AG09309 (cell line): ENCODE measurements around the gene DTX3.
"Not testable (repeated sequence)": the region's sequence is repeated elsewhere in the genome, so short reads cannot be mapped to it uniquely, and the experiment has no call there.

Experiments used
- DNase-seq: peaks from one replicate; pipeline ENCODE4 v3.0.0-alpha.2; 2010; ENCODE audit warnings: low read depth
- H3K4me3 ChIP-seq: 2 replicates; pipeline ENCODE4 v1.5.1; 2011; ENCODE audit warnings: mild to moderate bottlenecking, low read depth, low read length, moderate library complexity; ENCODE audit not compliant: control insufficient read depth
- CTCF ChIP-seq: IDR thresholded peaks from 2 replicates; pipeline ENCODE4 v1.5.1; 2011; ENCODE audit warnings: mild to moderate bottlenecking, low read depth, low read length, inconsistent platforms; ENCODE audit not compliant: insufficient read depth, control insufficient read depth; ENCODE audit errors: missing control alignments

The DTX3 gene

DNA sequence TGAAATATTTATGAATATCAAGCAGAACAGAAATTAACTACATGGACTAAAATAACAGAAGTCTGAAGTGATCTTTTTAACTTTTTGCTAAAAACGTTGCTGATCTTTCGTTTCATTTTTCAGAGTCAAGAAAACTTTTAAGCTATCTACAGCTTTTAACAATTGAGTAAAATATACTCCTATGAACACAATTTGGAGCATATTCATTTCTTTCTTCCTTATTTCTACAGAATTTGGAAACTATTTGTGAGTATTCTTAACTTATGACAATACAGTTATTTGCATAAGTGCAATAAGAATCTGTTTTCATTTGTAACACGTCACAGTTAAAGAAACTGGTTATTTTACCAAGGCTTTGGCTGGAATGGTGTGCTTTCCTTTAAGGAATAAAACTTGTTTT is 49.4 kb downstream of the DTX3 start:
- no peak for DNase-seq
- TF ChIP-seq CTCF = no peak
- H3K4me3 ChIP-seq = no peak overlapping the region

DNA sequence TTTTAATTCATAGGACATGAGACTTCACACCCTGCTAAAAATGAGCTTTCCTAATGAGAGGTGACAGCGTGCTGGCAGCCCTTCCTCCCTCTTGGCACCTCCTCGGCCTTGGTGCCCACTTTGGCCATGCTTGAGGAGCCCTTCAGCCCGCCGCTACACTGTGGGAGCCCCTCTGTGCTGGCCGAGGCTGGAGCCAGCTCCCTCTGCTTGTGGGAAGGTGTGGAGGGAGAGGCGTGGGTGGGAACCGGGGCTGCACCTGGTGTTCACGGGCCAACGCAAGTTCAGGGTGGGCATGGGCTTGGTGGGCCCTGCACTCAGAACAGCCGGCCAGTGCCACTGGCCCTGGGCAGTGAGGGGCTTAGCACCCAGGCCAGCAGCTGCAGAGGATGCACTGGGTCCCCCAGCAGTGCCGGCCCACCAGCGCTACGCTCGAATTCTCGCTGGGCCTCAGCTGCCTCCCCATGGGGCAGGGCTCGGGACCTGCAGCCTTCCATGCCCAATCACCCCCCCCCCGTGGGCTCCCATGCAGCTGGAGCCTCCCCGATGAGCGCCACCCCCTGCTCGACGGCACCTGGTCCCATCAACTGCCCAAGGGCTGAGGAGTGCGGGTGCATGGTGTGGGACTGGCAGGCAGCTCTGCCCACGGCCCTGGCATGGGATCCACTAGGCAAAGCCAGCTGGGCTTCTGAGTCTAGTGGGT is 51.1 kb downstream of the DTX3 start:
- no peak for DNase-seq
- no peak for TF ChIP-seq CTCF
- H3K4me3 ChIP-seq = no peak overlapping the region

- DNase-seq, H3K4me3 ChIP-seq: not testable (repeated sequence)
Observed at GRCh38 chr12:57656408-57656807, 51.8 kb downstream of the DTX3 start.

DNA sequence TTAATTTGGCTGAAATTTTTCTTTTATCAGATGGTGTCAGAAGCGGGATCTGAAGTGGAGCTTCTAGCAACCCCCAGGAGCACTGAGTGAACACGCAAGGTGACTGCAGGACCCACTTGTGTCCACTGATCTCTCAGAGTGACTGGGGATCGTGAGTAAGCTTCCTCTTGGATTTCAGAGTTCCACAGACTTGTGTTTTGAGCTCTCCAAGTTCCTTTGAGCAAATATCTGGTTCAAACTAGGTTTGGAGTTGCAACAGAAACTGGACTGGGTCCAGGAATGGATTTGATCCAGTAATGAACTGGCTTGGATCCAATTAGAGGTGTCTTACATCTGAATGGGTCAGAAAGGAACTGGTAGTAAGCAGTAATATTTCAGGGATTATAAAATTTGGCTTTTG is 53.1 kb downstream of the DTX3 start:
- DNase-seq = no peak
- TF ChIP-seq CTCF = no peak
- H3K4me3 ChIP-seq = no peak overlapping the region

GRCh38 chr12:57658890-57659289 is 54.3 kb downstream of the DTX3 start:
- TF ChIP-seq CTCF = no peak
- H3K4me3 ChIP-seq = no peak overlapping the region
- DNase-seq = no peak
